Subcutaneous adipose tissue (tissue), 4 donors: Measurements from ENCODE around the gene GRIN2A. TPM values are rescaled to one million over a fixed set of nuclear protein-coding genes. Genes with fewer than 3 reads are reported as not detected.

Experiments
- small RNA-seq: library from RNA; depleted of rRNA; stranded (forward); fragments of <200 nt; gene quantifications from one replicate; pipeline ENCODE3, GENCODE V24; 2016
- total RNA-seq, 4 donors: library from RNA; depleted of rRNA; stranded (reverse); fragments of >200 nt; gene quantifications; one replicate each; pipeline ENCODE4 v1.1.0, GENCODE V29; 2016
- TF ChIP-seq, protein P1 (sequence below): fragments of 450-650 bp; IDR thresholded peaks from one replicate; pipeline ENCODE4 v1.5.1; 2016; ENCODE audit warnings: low read depth, mild to moderate bottlenecking, control low read depth, antibody characterized with exemption, moderate library complexity

The GRIN2A gene
- total RNA-seq, 4 donors from 2014 or later = under 0.01 to 0.19 (median 0.17) TPM; not detected in 1

DNA sequence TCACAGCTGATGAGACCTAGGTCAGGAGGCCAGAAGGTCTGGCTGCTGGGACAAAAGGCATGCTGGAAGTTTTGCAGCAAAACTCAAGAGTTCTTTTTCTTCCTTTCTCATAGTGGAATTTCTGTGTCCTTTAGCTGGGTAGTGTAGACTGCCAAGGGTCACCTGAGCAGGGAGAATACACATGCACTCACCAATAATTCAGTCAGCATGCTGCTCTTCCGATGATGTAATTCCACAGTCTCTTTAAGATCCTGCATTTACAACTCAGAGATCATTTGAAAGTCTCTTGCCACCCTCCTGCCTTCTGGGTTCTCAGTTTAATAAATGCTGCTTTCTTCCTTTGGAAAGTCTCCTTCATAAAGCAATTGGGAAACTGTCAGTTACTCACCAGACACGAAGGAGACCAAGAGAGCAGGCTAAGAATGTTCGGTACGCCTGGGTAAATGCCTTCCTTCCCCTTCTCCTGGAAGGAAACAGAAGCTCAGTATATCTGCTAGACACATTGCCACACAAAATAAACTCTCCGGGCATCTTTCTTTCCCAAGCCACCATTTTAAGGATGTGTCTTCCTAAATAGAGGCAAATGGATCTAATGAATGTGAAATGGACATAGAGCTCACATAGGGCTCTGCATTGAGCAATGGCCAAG, 473.1 kb downstream of the GRIN2A start:
- TF ChIP-seq, protein P1, sequence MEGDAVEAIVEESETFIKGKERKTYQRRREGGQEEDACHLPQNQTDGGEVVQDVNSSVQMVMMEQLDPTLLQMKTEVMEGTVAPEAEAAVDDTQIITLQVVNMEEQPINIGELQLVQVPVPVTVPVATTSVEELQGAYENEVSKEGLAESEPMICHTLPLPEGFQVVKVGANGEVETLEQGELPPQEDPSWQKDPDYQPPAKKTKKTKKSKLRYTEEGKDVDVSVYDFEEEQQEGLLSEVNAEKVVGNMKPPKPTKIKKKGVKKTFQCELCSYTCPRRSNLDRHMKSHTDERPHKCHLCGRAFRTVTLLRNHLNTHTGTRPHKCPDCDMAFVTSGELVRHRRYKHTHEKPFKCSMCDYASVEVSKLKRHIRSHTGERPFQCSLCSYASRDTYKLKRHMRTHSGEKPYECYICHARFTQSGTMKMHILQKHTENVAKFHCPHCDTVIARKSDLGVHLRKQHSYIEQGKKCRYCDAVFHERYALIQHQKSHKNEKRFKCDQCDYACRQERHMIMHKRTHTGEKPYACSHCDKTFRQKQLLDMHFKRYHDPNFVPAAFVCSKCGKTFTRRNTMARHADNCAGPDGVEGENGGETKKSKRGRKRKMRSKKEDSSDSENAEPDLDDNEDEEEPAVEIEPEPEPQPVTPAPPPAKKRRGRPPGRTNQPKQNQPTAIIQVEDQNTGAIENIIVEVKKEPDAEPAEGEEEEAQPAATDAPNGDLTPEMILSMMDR = no peak

DNA sequence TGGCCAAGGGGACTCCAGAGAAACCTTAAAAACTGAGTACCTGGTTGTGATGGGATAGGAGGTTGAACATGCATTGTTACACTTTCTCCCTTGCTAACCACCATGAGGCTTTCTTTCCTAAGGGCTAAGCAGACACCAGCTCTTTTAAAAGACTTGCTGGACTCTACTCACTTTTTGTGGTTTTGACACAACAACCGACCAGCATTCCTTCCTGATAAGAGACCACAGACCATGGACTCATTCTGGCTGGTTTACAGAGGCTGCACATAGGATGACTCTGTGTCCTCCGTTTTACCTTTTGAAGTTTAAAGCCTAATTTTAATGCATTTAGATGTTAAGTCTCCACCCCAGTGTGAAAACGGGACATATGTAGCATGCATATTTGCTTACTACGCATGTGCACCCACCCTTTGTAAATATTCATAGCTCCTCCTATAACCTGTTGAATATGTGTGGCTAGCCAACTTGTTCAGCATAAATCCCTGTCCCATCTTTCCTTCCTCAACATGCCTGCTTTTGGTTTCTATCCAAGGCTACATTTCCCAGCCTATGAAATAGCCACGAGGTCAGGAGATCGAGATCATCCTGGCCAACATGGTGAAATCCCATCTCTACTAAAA, 475.9 kb downstream of the GRIN2A start:
- TF ChIP-seq, protein P1 = no peak

DNA sequence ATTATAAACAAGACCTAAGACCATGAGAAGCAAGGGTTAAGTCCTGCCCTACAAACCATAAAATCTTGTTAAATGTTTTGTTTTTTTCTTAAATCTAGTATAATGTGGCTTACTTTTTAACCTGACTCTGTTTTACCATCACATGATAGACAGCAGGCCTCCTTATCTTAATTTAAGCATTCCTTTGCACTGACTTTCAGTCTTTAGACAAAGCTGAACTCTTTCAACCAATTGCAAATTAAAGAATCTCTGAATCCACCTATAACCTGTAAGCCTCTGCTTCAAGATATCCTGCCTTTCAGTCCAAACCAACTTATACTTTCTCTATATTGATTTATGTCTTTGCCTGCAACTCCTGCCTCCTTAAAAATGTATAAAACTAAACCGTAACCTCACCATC, 478.5 kb downstream of the GRIN2A start:
- TF ChIP-seq, protein P1 = no peak

Small RNA genes lying within 50 kb of the gene (small RNA-seq; reads per million reads assigned to genes)
- gene RN7SL493P = not detected

Other genes with a start within 250 kb of the GRIN2A start
- 10 to 100 TPM in 2 of 4 donors, 1 to 10 TPM in 2; 5.1 to 12.2 (median 8.4) TPM for gene ATF7IP2, start 203.6 kb upstream of the GRIN2A start, total RNA-seq